Ectodermal cell (in vitro differentiated cells): ENCODE measurements around the gene PLS3.

Experiments used
- H3K27ac ChIP-seq: 2 replicates; pipeline ENCODE4 v1.7.0; 2013; ENCODE audit warnings: mild to moderate bottlenecking, low read depth, low read length; ENCODE audit not compliant: insufficient read depth, poor library complexity, severe bottlenecking
- H3K27me3 ChIP-seq: 2 replicates; pipeline ENCODE4 v1.7.0; 2013; ENCODE audit warnings: mild to moderate bottlenecking, low read length; ENCODE audit not compliant: insufficient read depth, control insufficient read depth, poor library complexity, severe bottlenecking
- H3K36me3 ChIP-seq: one replicate; pipeline ENCODE4 v1.7.0; 2013; ENCODE audit warnings: low read length; ENCODE audit not compliant: control insufficient read depth, insufficient read depth
- H3K4me1 ChIP-seq: one replicate; pipeline ENCODE4 v1.7.0; 2013; ENCODE audit warnings: low read length; ENCODE audit not compliant: control insufficient read depth, insufficient read depth
- H3K4me3 ChIP-seq: 2 replicates; pipeline ENCODE4 v1.7.0; 2013; ENCODE audit warnings: low read depth, low read length, control low read depth; ENCODE audit not compliant: insufficient read depth
- H3K9me3 ChIP-seq: 2 replicates; pipeline ENCODE4 v1.7.0; 2013; ENCODE audit warnings: mild to moderate bottlenecking, low read length, moderate library complexity; ENCODE audit not compliant: control insufficient read depth
- WGBS, 2 experiments: methylation state at CpG; one replicate each; pipeline ENCODE4 v1.1.7; 2013; ENCODE audit warnings: missing lambda C conversion rate in 2 of 2; 5-methylcytosine and 5-hydroxymethylcytosine counted together

The PLS3 gene

DNA sequence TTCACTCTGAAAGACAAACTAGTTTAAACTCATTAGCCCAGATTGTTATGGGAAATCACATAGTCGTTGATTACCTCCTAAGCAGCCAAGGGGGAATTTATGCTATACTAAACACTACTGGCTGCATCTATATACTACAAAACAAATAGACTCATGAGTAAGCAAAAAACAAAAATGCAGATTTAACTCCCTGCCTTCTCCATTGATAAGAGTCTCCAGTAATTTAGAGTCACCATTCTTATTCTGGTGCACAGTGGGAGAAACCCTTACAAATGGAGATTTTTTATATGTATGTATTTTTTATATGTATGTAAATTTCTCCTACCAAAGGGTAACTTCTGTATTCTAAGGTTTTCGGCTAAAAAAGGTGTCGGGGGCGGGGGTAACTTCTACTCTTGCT is 126.6 kb downstream of the PLS3 start:
- H3K4me3 ChIP-seq: no peak overlapping the region
- H3K27ac ChIP-seq: no peak overlapping the region
- no peaks in the 10 kb centered on the region for H3K27me3 ChIP-seq
- no peaks in the 10 kb centered on the region for H3K9me3 ChIP-seq
- no peaks in the 10 kb centered on the region for H3K36me3 ChIP-seq
- 0 to 25% methylated on average over 1 of the region's 4 CpGs for WGBS, 2 experiments
- H3K4me1 ChIP-seq: no peaks in the 10 kb centered on the region

DNA sequence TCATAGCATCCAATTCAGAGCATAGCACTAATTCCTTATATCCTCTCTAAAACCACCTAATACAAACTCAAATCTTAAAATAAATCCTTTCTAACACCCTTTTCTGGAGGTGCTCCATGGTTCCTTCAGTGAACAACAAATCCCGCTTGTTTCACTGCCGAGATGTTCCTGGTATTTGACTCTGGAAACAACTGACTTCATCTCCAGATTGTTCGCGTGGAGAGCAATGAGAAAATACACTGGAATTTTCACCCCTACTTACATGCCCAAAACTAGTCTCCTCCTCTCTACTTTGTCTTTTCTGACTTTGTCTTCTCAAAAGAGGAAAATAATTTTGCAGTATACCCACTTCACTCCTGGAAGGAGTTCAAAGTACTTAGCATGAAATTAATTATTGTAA is 129.0 kb downstream of the PLS3 start:
- Histone ChIP-seq H3K9me3 (no peaks in the 10 kb centered on the region), H3K27ac (peak overlapping the region; percentile 82), H3K4me3 (no peak overlapping the region), H3K36me3 (no peaks in the 10 kb centered on the region), H3K4me1 (no peaks in the 10 kb centered on the region), H3K27me3 (no peaks in the 10 kb centered on the region)
- 71 to 80% methylated on average over 4 of the region's 4 CpGs for WGBS, 2 experiments

DNA sequence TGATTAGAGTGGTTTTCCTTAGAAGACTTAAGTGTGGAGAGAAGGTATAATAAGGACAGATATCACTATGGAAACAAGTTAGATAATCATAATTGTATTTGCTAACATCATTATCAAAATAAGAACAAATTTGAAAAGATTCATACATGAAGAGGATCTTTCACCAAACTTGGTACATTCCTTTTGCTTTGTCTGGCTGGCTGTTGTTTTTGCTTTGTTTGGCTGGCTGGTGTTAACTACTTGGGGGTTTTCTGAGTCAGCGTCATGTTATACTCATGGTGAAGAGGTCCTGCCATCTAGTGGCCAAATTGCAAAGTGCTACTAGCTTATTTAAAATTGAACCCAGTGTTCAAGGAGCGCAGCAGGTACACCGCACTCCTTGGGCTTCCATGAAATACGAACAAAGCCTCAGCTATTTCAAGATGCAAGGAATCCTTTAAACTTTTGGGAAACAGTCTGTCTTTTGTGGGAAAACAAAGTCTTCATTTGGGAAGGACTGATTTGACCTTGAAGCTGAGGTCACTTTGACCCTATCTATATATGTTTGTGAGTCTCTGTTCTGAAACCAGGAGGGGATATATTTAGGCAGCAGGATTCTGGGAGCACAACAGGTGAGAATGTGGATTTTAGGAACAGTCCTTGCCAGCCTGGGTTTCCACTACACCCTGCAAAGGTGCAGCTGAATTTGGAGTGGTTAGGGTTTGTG is 129.7 kb downstream of the PLS3 start:
- 25 to 30% methylated on average over 4 of the region's 4 CpGs for WGBS, 2 experiments
- Histone ChIP-seq H3K36me3 (no peaks in the 10 kb centered on the region), H3K27me3 (no peaks in the 10 kb centered on the region), H3K4me3 (no peak overlapping the region), H3K9me3 (no peaks in the 10 kb centered on the region), H3K4me1 (no peaks in the 10 kb centered on the region), H3K27ac (peak overlapping the region; percentile 82)

DNA sequence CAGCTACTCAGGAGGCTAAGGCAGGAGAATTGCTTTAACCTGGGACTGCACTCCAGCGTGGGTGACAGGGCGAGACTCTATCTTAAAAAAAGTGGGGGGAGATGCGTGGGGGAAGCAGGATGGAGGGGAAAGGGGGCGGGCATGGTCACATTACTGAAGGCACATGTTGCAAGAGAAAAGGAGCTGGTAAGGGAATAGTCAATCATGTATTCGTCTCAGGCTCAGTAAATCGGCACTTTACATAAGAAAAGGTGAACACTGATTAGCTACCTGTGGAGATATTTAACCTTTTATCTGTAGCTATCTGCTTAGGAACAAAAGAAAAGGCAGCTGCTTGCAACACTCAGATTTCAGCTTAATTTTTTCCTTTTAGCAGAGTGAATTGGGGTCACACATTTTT is 132.5 kb downstream of the PLS3 start:
- Histone ChIP-seq H3K9me3 (no peaks in the 10 kb centered on the region), H3K36me3 (no peaks in the 10 kb centered on the region), H3K27ac (no peak overlapping the region), H3K4me1 (no peaks in the 10 kb centered on the region), H3K4me3 (no peak overlapping the region), H3K27me3 (no peaks in the 10 kb centered on the region)
- WGBS, 2 experiments: 37 to 43% methylated on average over 6 of the region's 6 CpGs

DNA sequence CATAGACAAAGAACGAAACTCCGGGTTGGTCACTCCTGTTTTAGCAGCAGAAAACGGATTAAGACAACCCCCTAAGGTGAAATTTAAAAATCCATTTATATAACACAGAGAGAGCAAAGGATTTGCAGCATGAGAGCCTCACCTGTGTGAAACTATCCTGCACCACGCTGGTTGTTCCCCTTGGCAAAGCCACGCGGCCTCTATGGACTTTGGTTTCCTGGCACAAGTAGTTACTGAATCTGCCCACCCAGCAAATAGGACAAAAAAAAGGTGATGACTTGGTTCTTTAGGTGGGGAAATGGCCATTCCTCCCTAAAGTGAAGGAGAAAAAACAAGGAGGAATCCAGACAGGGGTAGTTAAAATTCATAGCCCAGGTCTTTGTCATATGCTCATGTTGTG is 133.1 kb downstream of the PLS3 start:
- WGBS, 2 experiments: 26 to 38% methylated on average over 6 of the region's 6 CpGs
- no peaks in the 10 kb centered on the region for H3K4me1 ChIP-seq

DNA sequence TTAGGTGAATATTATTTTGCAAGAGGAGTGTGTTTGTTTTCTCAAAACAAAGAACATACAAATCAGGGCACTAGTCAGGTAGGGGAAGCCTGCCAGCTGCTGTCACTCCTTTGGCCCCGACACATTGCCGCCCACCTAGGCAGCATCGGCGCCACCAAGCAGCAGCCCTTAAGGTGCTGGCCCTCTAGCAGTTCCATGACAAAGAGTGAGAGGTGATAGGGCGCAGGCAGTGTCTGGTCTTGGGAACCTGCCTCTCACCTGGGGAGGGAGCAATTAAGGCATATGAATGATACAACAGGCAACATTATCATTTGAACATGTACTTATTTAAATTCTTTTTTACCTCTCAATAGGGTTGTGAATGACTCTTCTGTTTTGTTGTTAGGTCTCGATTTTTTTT is 135.1 kb downstream of the PLS3 start:
- no peak overlapping the region for H3K27ac ChIP-seq
- H3K36me3 ChIP-seq: no peaks in the 10 kb centered on the region
- no peaks in the 10 kb centered on the region for H3K4me1 ChIP-seq
- H3K4me3 ChIP-seq: no peak overlapping the region
- no peaks in the 10 kb centered on the region for H3K27me3 ChIP-seq
- 65 to 69% methylated on average over 5 to 6 of the region's 6 CpGs for WGBS, 2 experiments
- no peaks in the 10 kb centered on the region for H3K9me3 ChIP-seq

More for the DNA sequence above, 133.1 kb downstream of the PLS3 start:
- no peaks in the 10 kb centered on the region for H3K36me3 ChIP-seq
- H3K27me3 ChIP-seq: no peaks in the 10 kb centered on the region
- H3K9me3 ChIP-seq: no peaks in the 10 kb centered on the region
- H3K27ac ChIP-seq: no peak overlapping the region
- no peak overlapping the region for H3K4me3 ChIP-seq

DNA sequence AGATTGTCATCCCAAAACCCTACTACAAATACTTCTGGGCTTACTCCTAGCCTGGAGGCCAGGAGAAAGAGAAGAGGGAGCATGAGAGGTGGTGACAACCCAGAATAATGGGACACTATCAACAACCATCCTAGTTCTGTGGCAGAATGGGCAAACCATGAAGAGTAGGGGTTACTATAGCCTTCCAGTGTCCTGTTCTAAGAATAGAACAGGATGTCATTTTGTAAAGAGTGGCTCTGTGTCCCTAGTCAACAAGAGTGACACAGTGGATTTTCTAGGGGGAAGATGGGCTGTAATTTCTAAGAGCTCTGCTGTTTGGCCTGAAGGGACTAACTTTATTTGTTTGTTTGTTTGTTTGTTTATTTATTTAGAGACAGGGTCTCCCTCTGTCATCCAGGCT is 136.0 kb downstream of the PLS3 start:
- Histone ChIP-seq H3K27me3 (no peaks in the 10 kb centered on the region), H3K9me3 (no peaks in the 10 kb centered on the region)

DNA sequence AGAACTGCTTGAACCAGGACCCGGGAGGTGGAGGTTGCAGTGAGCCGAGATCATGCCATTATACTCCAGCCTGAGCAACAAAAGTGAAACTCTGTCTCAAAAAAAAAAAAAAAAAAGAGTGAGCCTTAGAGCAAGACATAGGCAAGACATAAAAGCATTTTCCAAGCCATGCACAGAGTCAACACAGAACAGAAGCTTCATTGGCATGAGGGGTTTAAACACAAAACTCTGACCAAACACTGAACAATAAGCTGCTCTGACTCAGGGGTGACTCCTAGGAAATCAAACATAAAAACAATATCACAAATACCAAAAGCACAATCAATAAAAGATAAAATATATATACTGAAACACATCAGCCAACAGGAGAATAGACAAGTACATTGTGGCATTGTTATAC is 136.8 kb downstream of the PLS3 start:
- Histone ChIP-seq H3K36me3 (no peaks in the 10 kb centered on the region), H3K4me3 (no peak overlapping the region)
- WGBS, 2 experiments: 100% methylated on average over 2 of the region's 2 CpGs

More for the DNA sequence above, 136.0 kb downstream of the PLS3 start:
- H3K4me3 ChIP-seq: no peak overlapping the region
- H3K27ac ChIP-seq: no peak overlapping the region
- H3K36me3 ChIP-seq: no peaks in the 10 kb centered on the region
- no peaks in the 10 kb centered on the region for H3K4me1 ChIP-seq

More for the DNA sequence above, 136.8 kb downstream of the PLS3 start:
- Histone ChIP-seq H3K27ac (no peak overlapping the region), H3K27me3 (no peaks in the 10 kb centered on the region), H3K9me3 (no peaks in the 10 kb centered on the region), H3K4me1 (no peaks in the 10 kb centered on the region)
